Thoracic aorta (tissue), 2 donors: ENCODE measurements around the gene RTL10. TPM values are rescaled to one million over a fixed set of nuclear protein-coding genes. Genes with fewer than 3 reads are reported as not detected.

ENCODE experiments used
- ATAC-seq: fragments of 150-250 bp; one replicate; pipeline ENCODE4 v1.8.0; 2017; ENCODE audit warnings: low read depth; ENCODE audit not compliant: insufficient number of reproducible peaks, low FRiP score
- DNase-seq: peaks from one replicate; pipeline ENCODE4 v3.0.0-alpha.2; 2020; ENCODE audit warnings: low spot score
- H3K27ac ChIP-seq, 2 donors: fragments of 200-600 bp; sonication (generic); 1 replicate in 1 of 2; 2 replicates in 1 of 2; pipeline ENCODE4 v1.5.1; 2016; ENCODE audit warnings: mild to moderate bottlenecking in 2 of 2, moderate library complexity in 2 of 2
- H3K27me3 ChIP-seq: fragments of 200-600 bp; sonication (generic); replicated peaks from 2 replicates; pipeline ENCODE4 v1.6.0; 2016; ENCODE audit warnings: mild to moderate bottlenecking; ENCODE audit not compliant: insufficient read depth
- H3K36me3 ChIP-seq: fragments of 200-600 bp; sonication (generic); one replicate; pipeline ENCODE4 v1.5.1; 2016
- H3K4me1 ChIP-seq, 2 donors: fragments of 200-600 bp; sonication (generic); 1 replicate in 1 of 2; 2 replicates in 1 of 2; pipeline versions ENCODE4 v1.5.1 to v1.6.0; 2016; ENCODE audit warnings: low read depth in 2 of 2, mild to moderate bottlenecking in 1 of 2; ENCODE audit not compliant: control insufficient read depth in 1 of 2
- H3K4me3 ChIP-seq: fragments of 200-600 bp; sonication (generic); 2 replicates; pipeline ENCODE4 v1.5.1; 2016; ENCODE audit warnings: mild to moderate bottlenecking
- H3K9me3 ChIP-seq: fragments of 200-600 bp; sonication (generic); 2 replicates; pipeline ENCODE4 v1.5.1; 2016
- CTCF ChIP-seq: fragments of 200-600 bp; sonication (generic); IDR thresholded peaks from one replicate; pipeline ENCODE4 v1.5.1; 2019; ENCODE audit warnings: antibody characterized with exemption
- total RNA-seq, 2 donors: library from RNA; depleted of rRNA; stranded (reverse); fragments of >200 nt; gene quantifications; one replicate each; pipeline versions ENCODE4 v1.1.0 to v1.2.3, GENCODE V29; 2016

RTL10 gene
- total RNA-seq, 2 donors from 2014 or later: 11.8 to 17.2 TPM

- Histone ChIP-seq H3K27me3 (no peaks in the 10 kb centered on the region), H3K27ac (no peak overlapping the region), H3K4me3 (no peak overlapping the region), H3K36me3 (peaks cover 13% of the 10 kb centered on the region), H3K4me1 (no peaks in the 10 kb centered on the region), H3K9me3 (no peaks in the 10 kb centered on the region)
- TF ChIP-seq CTCF: no peak
- no peak for DNase-seq
- no peak for ATAC-seq
Observed at GRCh38 chr22:19896665-19897355, 42.1 kb upstream of the RTL10 start.

GRCh38 chr22:19895160-19895849 is 40.6 kb upstream of the RTL10 start:
- Histone ChIP-seq H3K36me3 (peaks cover 17% of the 10 kb centered on the region), H3K27me3 (no peaks in the 10 kb centered on the region), H3K4me3 (no peak overlapping the region), H3K9me3 (no peaks in the 10 kb centered on the region), H3K27ac (no peak overlapping the region), H3K4me1 (no peaks in the 10 kb centered on the region)
- DNase-seq (no peak), ATAC-seq (no peak)
- TF ChIP-seq CTCF: no peak

- DNase-seq (no peak), ATAC-seq (no peak)
- no peaks in the 10 kb centered on the region for H3K27me3 ChIP-seq
- no peak for TF ChIP-seq CTCF
- no peak overlapping the region for H3K27ac ChIP-seq
- H3K36me3 ChIP-seq: peaks cover 14% of the 10 kb centered on the region
- H3K9me3 ChIP-seq: no peaks in the 10 kb centered on the region
- H3K4me1 ChIP-seq: no peaks in the 10 kb centered on the region
- no peak overlapping the region for H3K4me3 ChIP-seq
Observed at GRCh38 chr22:19893363-19893762, 38.7 kb upstream of the RTL10 start.

- H3K27ac ChIP-seq: no peak overlapping the region
- ATAC-seq: no peak
- DNase-seq: no peak
Observed at GRCh38 chr22:19892925-19893324, 38.3 kb upstream of the RTL10 start.

More at GRCh38 chr22:19892925-19893324, 38.3 kb upstream of the RTL10 start:
- Histone ChIP-seq H3K4me1 (no peaks in the 10 kb centered on the region), H3K36me3 (peaks cover 14% of the 10 kb centered on the region), H3K9me3 (no peaks in the 10 kb centered on the region), H3K27me3 (no peaks in the 10 kb centered on the region), H3K4me3 (no peak overlapping the region)
- TF ChIP-seq CTCF: no peak
